IPS-18c (cell line): Measurements from ENCODE around the gene CSTF2T.

ENCODE experiments used
- H3K4me3 ChIP-seq: 2 replicates; pipeline ENCODE4 v1.7.0; 2013; ENCODE audit warnings: low read depth, mild to moderate bottlenecking, low read length, moderate library complexity; ENCODE audit not compliant: insufficient read depth
- H3K9me3 ChIP-seq: one replicate; pipeline ENCODE4 v1.6.1; 2013; ENCODE audit warnings: mild to moderate bottlenecking, low read length, moderate library complexity; ENCODE audit not compliant: control insufficient read depth, insufficient read depth

CSTF2T gene

DNA sequence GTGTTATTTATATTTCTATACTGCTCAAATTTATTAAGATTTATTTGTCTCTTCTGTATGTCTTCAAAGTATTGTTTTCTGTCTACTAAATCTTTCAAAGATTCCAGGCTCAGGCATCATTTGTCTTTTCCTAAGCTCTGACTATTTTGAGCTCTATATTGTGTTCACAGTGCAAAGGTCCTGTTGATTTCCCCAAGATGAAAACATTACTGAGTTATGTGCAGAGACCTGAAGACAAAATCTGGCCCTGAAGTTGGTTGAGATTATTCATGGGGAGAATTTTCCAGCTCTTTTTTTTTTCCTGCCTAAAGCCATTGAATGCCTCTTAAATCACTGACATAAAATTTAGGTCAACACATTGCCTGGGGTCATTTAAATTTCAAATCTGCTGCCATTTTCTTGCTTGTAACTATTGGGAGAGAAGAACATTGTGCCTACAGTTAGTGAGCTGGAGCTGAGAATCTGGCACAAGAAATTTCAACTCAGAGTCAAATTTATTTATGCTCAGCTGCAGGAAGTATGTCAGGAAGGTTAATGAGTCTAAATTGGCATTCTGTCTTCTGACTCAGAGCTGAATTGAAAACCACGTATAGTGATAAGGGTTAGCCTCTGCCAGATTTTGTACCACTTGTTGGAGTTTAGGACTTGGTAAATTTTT is 31.6 kb downstream of the CSTF2T start:
- Histone ChIP-seq H3K9me3 (no peaks in the 10 kb centered on the region), H3K4me3 (no peak overlapping the region)

DNA sequence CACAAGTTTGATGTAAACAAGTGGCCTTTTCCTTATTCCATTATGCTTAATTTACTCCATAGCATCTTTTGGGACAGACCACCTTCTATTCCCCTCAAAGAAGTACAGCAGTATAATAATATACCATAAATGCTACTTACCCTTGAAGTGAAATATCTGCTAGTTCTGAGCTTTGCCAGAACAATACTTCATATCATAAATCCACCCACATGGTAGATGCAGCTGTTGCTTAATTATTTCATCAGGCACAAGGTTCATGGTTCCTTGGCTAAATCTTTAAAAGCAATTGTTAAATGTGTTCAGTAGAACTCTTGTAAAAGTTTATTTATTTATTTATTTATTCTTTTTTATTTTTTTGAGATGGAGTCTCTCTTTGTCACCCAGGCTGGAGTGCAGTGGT is 32.9 kb downstream of the CSTF2T start:
- H3K9me3 ChIP-seq: no peaks in the 10 kb centered on the region

DNA sequence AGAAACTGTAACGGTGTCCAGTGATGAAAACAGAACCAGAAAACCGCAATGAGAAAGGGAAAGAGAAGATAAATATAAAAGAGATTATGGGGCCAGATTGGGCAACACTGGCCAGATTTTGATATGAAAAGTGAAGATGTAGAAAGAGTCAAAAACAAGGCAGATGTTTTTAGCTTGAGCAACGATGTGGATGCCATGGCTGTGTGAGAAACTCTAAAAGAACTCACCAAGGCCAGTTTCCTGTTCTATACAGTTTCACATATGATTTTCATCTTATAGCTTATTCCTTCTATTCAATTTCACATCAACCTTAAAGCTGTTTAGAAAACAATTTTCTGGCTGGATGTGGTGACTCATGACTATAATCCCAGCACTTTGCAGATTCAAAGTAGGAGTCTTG is 36.3 kb downstream of the CSTF2T start:
- no peaks in the 10 kb centered on the region for H3K9me3 ChIP-seq

More for the DNA sequence above, 32.9 kb downstream of the CSTF2T start:
- H3K4me3 ChIP-seq: no peak overlapping the region

DNA sequence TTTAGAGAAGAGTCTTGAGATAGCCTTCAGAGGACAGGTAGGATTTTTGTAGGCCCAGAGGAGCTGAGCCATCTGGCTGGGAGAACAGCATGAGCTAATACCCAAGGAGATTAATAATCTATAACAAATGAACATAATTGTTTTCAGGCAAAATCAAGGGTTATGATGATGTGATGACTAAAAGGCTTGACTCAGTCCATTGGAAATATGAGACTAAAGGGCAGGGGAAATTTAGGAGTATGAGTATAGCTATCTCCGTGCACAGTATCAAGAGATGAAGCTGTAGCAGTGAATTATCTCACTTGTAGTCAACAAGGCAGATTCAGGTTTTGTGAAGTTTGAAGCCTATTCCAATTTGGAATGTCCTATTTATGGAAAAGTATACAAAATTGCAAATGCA is 40.1 kb downstream of the CSTF2T start:
- H3K9me3 ChIP-seq: no peaks in the 10 kb centered on the region
- H3K4me3 ChIP-seq: no peak overlapping the region

More for the DNA sequence above, 36.3 kb downstream of the CSTF2T start:
- H3K4me3 ChIP-seq: no peak overlapping the region

DNA sequence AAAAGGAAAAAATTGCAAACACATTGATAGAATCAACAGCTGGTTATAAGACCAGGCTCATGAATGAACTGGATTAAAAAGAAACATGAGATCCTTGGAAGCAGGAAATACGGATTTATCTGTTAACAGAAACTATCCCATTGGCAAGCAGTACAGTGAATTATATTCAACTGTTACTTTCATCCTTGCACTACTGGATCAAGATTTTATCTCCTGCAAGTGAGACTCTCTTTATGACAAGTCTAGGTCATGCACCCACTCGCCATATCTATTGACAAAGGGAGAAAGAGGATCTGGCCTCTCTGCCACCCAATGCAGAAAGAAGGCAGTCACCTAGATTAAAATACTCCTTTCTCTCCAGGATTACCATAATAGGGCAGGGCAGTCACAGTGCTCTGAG is 41.4 kb downstream of the CSTF2T start:
- no peak overlapping the region for H3K4me3 ChIP-seq
- H3K9me3 ChIP-seq: no peaks in the 10 kb centered on the region

DNA sequence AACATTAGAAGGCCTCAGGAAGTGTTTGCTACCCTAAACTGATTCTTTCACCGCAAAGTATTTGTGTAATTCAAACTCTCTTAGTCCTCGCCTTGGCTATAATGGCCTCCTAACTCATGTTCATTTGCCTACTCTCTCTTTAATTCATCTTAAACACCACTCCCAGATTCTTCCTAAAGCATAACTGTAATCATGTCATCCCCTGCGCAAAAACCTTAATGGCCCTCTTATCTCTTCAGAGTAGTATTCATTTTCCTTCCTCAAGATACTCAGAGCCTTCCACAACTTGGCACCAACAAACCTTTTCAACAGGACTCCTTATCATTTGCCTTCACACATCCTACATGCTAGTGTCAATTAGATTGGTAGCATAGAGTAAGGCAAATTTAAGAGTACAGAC is 42.9 kb downstream of the CSTF2T start:
- Histone ChIP-seq H3K4me3 (no peak overlapping the region), H3K9me3 (no peaks in the 10 kb centered on the region)

DNA sequence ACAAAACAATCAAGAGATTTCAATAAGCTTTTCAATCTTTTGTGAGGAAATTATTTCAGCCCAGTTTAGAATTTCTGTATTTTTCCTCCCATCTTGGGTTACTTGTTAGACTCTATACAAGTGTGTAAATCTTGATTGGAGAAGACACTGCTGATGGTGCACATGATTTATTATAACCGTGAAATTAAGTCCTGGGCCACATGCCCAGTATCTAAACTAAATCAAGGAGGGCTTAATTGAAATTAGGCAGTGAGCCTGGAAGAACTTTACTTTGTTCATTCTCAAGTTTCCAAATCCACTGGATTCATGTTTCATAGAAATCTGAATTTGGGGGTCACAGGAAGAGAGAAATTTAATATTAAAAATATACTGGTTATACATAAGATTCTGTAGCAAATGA is 44.5 kb downstream of the CSTF2T start:
- Histone ChIP-seq H3K4me3 (no peak overlapping the region), H3K9me3 (no peaks in the 10 kb centered on the region)

DNA sequence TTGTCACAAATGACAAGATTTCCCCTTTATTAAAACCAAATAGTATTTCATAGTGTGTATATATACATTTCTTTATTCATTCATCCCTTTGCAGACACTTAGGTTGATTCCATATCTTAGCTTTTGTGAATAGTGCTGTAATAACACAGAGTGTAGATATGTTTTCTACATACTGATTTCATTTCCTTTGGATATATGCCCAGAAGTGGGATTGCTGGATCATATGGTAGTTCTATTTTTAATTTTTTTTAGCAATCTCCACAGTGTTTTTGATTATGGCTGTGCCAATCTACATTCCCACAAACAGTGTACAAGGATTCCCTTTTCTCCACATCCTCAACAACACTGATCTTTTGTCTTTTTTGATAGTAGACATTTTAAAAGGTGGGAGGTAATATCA is 46.4 kb downstream of the CSTF2T start:
- H3K9me3 ChIP-seq: no peaks in the 10 kb centered on the region
- H3K4me3 ChIP-seq: no peak overlapping the region

DNA sequence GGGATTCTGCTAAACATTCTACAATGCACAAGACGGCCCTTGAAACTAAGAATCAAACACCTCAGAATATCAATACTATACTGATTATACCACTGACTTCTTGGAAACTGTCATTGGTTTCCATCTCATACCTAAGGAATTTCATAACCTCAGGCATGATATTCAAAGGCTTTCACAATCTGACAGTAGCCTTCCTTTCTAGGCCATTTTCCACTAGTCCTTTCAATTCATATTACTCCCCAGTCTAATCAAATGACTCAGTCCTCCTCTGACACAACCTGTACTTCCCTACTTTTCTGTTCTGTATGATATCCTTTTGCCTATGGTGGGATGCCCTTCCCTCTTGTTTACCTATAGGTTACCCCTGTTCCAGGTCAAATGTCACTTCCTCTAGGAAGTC is 48.3 kb downstream of the CSTF2T start:
- no peak overlapping the region for H3K4me3 ChIP-seq
- no peaks in the 10 kb centered on the region for H3K9me3 ChIP-seq

DNA sequence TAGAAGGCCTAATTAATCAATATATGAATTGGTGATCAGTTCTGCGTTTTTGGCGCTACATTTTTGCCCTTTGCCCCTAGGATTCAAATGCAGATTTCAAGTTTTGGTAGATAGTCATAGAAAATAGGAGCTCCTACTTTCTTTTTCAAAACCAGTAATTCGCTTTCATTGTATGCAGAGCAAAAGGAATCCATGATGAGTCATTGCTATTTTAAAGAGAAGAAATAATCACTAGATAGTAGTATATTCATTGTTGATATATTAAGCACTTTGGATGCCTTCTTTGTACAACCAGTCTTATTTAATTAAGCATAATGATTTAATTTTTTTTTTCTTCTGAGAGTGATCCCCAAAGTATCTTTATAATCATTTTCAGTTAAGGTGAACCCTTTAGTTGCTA is 50.3 kb downstream of the CSTF2T start:
- no peaks in the 10 kb centered on the region for H3K9me3 ChIP-seq
- no peak overlapping the region for H3K4me3 ChIP-seq
